ENCODE measurements around the gene ZKSCAN7. TPM values are rescaled to one million over a fixed set of nuclear protein-coding genes. Genes with fewer than 3 reads are reported as not detected.

ZKSCAN7 gene
- total RNA-seq: 5.5 and 7.4 TPM in 2 replicates

GRCh38 chr3:44554626-44555592, at the start of gene ZKSCAN7:
Gene ZKSCAN7 (plus strand): TSS chr3:44555193. CDS start chr3:44557048, 1,855 bp downstream.

GRCh38 chr3:44584646-44585501, 29.9 kb downstream of the ZKSCAN7 start, which contains the start of gene ZNF660:
Gene ZNF660 (plus strand): TSS chr3:44584964. CDS start chr3:44594194, 9,230 bp downstream.

Other genes with a start within 250 kb of the ZKSCAN7 start
- 20.6 and 31.9 TPM in 2 replicates for gene TCAIM, start 216.4 kb upstream of the ZKSCAN7 start, total RNA-seq
- 10.9 and 11.7 TPM in 2 replicates for gene ZNF445, start 77.5 kb upstream of the ZKSCAN7 start, total RNA-seq
- 0.55 and 1.7 TPM in 2 replicates for gene ZNF660, start 29.8 kb downstream of the ZKSCAN7 start, total RNA-seq
- gene ZNF197, start 69.8 kb downstream of the ZKSCAN7 start, total RNA-seq: 18.3 and 18.9 TPM in 2 replicates
- gene ZNF35, start 93.5 kb downstream of the ZKSCAN7 start, total RNA-seq: 9.0 and 14.4 TPM in 2 replicates
- 4.7 and 5.8 TPM in 2 replicates for gene ZNF502, start 157.5 kb downstream of the ZKSCAN7 start, total RNA-seq
- 7.1 and 8.1 TPM in 2 replicates for gene ZNF501, start 174.4 kb downstream of the ZKSCAN7 start, total RNA-seq
- 17.4 and 19.5 TPM in 2 replicates for gene KIAA1143, start 206.4 kb downstream of the ZKSCAN7 start, total RNA-seq
- gene KIF15, start 206.6 kb downstream of the ZKSCAN7 start, total RNA-seq: 7.4 and 27.2 TPM in 2 replicates